Gastroesophageal sphincter (tissue), 4 donors: Measurements from ENCODE around the gene FXYD7. TPM values are rescaled to one million over a fixed set of nuclear protein-coding genes. Genes with fewer than 3 reads are reported as not detected.

ENCODE experiments used
- ATAC-seq: fragments of 150-250 bp; one replicate; pipeline ENCODE4 v1.9.1; 2016; ENCODE audit warnings: mild to moderate bottlenecking, moderate library complexity
- H3K27ac ChIP-seq, 4 donors: fragments of 200-600 bp; sonication (generic) in 3 of 4; 1 replicate in 3 of 4; 2 replicates in 1 of 4; pipeline ENCODE4 v1.5.1; 2016 to 2019
- H3K27me3 ChIP-seq: fragments of 200-600 bp; sonication (generic); one replicate; pipeline ENCODE4 v1.5.1; 2019
- H3K36me3 ChIP-seq, 2 donors: fragments of 200-600 bp; sonication (generic); one replicate each; pipeline ENCODE4 v1.5.1; 2019; ENCODE audit warnings: control low read depth in 1 of 2
- H3K4me1 ChIP-seq, 3 donors: fragments of 200-600 bp; sonication (generic); 1 replicate in 2 of 3; 2 replicates in 1 of 3; pipeline ENCODE4 v1.5.1; 2016 to 2019; ENCODE audit warnings: control low read depth in 2 of 3
- H3K4me3 ChIP-seq, 2 donors: fragments of 200-600 bp; sonication (generic); one replicate each; pipeline ENCODE4 v1.5.1; 2019; ENCODE audit warnings: mild to moderate bottlenecking in 1 of 2, moderate library complexity in 1 of 2
- H3K9me3 ChIP-seq, 3 donors: fragments of 200-600 bp; sonication (generic); one replicate each; pipeline ENCODE4 v1.5.1; 2017 to 2019; ENCODE audit warnings: control low read depth in 2 of 3
- CTCF ChIP-seq, 4 experiments: fragments of 200-600 bp in 2 of 4; fragments of 450-650 bp in 2 of 4; sonication (generic) in 1 of 4; IDR thresholded peaks; one replicate each; pipeline ENCODE4 v1.5.1; 2017 to 2019; ENCODE audit warnings: antibody characterized with exemption in 4 of 4, mild to moderate bottlenecking in 2 of 4, moderate library complexity in 2 of 4
- EP300 ChIP-seq: sonication (generic); formaldehyde crosslinking; IDR thresholded peaks from one replicate; pipeline ENCODE4 v1.6.1; 2017; ENCODE audit warnings: antibody characterized with exemption, mild to moderate bottlenecking
- POLR2A ChIP-seq, 2 donors: fragments of 450-650 bp; IDR thresholded peaks; one replicate each; pipeline ENCODE4 v1.6.1; 2017; ENCODE audit warnings: antibody characterized with exemption in 2 of 2, mild to moderate bottlenecking in 2 of 2, moderate library complexity in 1 of 2
- POLR2AphosphoS5 ChIP-seq: sonication (generic); formaldehyde crosslinking; IDR thresholded peaks from one replicate; pipeline ENCODE4 v1.6.1; 2017; ENCODE audit warnings: antibody characterized with exemption
- WGBS, 2 donors: methylation state at CpG; one replicate each; pipeline ENCODE4 v1.1.5; 2018; ENCODE audit warnings: low coverage in 1 of 2; 5-methylcytosine and 5-hydroxymethylcytosine counted together
- total RNA-seq, 4 donors: library from RNA; depleted of rRNA; stranded (reverse); fragments of >200 nt; gene quantifications; one replicate each; pipeline ENCODE4 v1.1.0, GENCODE V29; 2016

Gene FXYD7
- total RNA-seq, 4 donors from 2014 or later, result not detected

- peaks cover 0 to 75% of the 10 kb centered on the region in 2 donors for H3K36me3 ChIP-seq
- H3K27ac ChIP-seq, result no peak overlapping the region
- H3K9me3 ChIP-seq, result peaks cover 0 to 55% (median 0%) of the 10 kb centered on the region in 3 donors
- TF ChIP-seq CTCF (IDR thresholded peaks at IDR 0.05) (no peak), EP300 (no peak)
- no peaks in the 10 kb centered on the region for H3K4me1 ChIP-seq
- H3K4me3 ChIP-seq, result no peak overlapping the region
- ATAC-seq, result no peak
- peaks cover 5% of the 10 kb centered on the region for H3K27me3 ChIP-seq
- 50 to 76% methylated on average over 2 to 5 of the region's 5 CpGs for WGBS, 2 donors
These were observed 22.4 kb downstream of the FXYD7 start for GRCh38 chr19:35165200-35166058.

GRCh38 chr19:35166100-35167063 lies 23.3 kb downstream of the FXYD7 start:
- H3K27ac ChIP-seq, result no peak overlapping the region
- ATAC-seq, result no peak
- TF ChIP-seq EP300, result no peak
- TF ChIP-seq POLR2AphosphoS5, result no peak
- no peak for TF ChIP-seq POLR2A (IDR thresholded peaks at IDR 0.05)
- no peak for TF ChIP-seq CTCF (IDR thresholded peaks at IDR 0.05)
- peaks cover 0 to 65% of the 10 kb centered on the region in 2 donors for H3K36me3 ChIP-seq
- 96 to 100% methylated on average over 2 to 5 of the region's 7 CpGs for WGBS, 2 donors
- no peak overlapping the region for H3K4me3 ChIP-seq
- H3K27me3 ChIP-seq, result peaks cover 5% of the 10 kb centered on the region
- H3K9me3 ChIP-seq, result peaks cover 0 to 53% (median 0%) of the 10 kb centered on the region in 3 donors
- no peaks in the 10 kb centered on the region for H3K4me1 ChIP-seq

- H3K9me3 ChIP-seq, result peaks cover 0 to 42% (median 0%) of the 10 kb centered on the region in 3 donors
- H3K27ac ChIP-seq, result no peak overlapping the region
- 67 to 85% methylated on average over 3 to 5 of the region's 5 CpGs for WGBS, 2 donors
- TF ChIP-seq POLR2A (IDR thresholded peaks at IDR 0.05), result no peak
- no peak for TF ChIP-seq EP300
- TF ChIP-seq CTCF (IDR thresholded peaks at IDR 0.05), result no peak
- TF ChIP-seq POLR2AphosphoS5, result no peak
- ATAC-seq, result no peak
- no peaks in the 10 kb centered on the region for H3K4me1 ChIP-seq
- peaks cover 5% of the 10 kb centered on the region for H3K27me3 ChIP-seq
- no peak overlapping the region for H3K4me3 ChIP-seq
- H3K36me3 ChIP-seq, result peaks cover 0 to 54% of the 10 kb centered on the region in 2 donors
These were observed 24.4 kb downstream of the FXYD7 start for GRCh38 chr19:35167251-35168119.

- H3K4me3 ChIP-seq, result no peak overlapping the region
- 64 to 67% methylated on average over 1 to 3 of the region's 3 CpGs for WGBS, 2 donors
These were observed 25.1 kb downstream of the FXYD7 start for GRCh38 chr19:35168196-35168595.

More at GRCh38 chr19:35168196-35168595, 25.1 kb downstream of the FXYD7 start:
- peaks cover 0 to 35% (median 0%) of the 10 kb centered on the region in 3 donors for H3K9me3 ChIP-seq
- ATAC-seq, result no peak
- no peak overlapping the region for H3K27ac ChIP-seq
- TF ChIP-seq POLR2A (IDR thresholded peaks at IDR 0.05) (no peak), EP300 (no peak), CTCF (IDR thresholded peaks at IDR 0.05) (no peak), POLR2AphosphoS5 (no peak)
- peaks cover 0 to 47% of the 10 kb centered on the region in 2 donors for H3K36me3 ChIP-seq
- H3K27me3 ChIP-seq, result peaks cover 5% of the 10 kb centered on the region
- H3K4me1 ChIP-seq, result no peaks in the 10 kb centered on the region
